Mesodermal cell (in vitro differentiated cells): Measurements from ENCODE around the gene NHS.
"Not testable (repeated sequence)": the region's sequence is repeated elsewhere in the genome, so short reads cannot be mapped to it uniquely, and the experiment has no call there.

Experiments used
- H3K27ac ChIP-seq: 2 replicates; pipeline ENCODE4 v1.7.0; 2013; ENCODE audit warnings: mild to moderate bottlenecking, low read depth, low read length, moderate library complexity; ENCODE audit not compliant: severe bottlenecking
- H3K36me3 ChIP-seq: 2 replicates; pipeline ENCODE4 v1.7.1; 2013; ENCODE audit warnings: mild to moderate bottlenecking, low read length, moderate library complexity; ENCODE audit not compliant: control insufficient read depth, insufficient read depth
- H3K4me1 ChIP-seq: one replicate; pipeline ENCODE4 v1.7.1; 2013; ENCODE audit warnings: mild to moderate bottlenecking, low read length; ENCODE audit not compliant: insufficient read depth, control insufficient read depth, poor library complexity, severe bottlenecking
- H3K4me3 ChIP-seq: 2 replicates; pipeline ENCODE4 v1.7.0; 2013; ENCODE audit warnings: low read length, control low read depth, mild to moderate bottlenecking; ENCODE audit not compliant: insufficient read depth, poor library complexity, severe bottlenecking; ENCODE audit errors: extremely low read depth
- H3K9me3 ChIP-seq: 2 replicates; pipeline ENCODE4 v1.7.1; 2013; ENCODE audit warnings: mild to moderate bottlenecking, low read length, moderate library complexity; ENCODE audit not compliant: control insufficient read depth
- WGBS, 2 experiments: methylation state at CpG; one replicate each; pipeline ENCODE4 v1.1.5; 2013; ENCODE audit warnings: missing lambda C conversion rate in 2 of 2; ENCODE audit not compliant: insufficient coverage in 2 of 2; 5-methylcytosine and 5-hydroxymethylcytosine counted together

The NHS gene

DNA sequence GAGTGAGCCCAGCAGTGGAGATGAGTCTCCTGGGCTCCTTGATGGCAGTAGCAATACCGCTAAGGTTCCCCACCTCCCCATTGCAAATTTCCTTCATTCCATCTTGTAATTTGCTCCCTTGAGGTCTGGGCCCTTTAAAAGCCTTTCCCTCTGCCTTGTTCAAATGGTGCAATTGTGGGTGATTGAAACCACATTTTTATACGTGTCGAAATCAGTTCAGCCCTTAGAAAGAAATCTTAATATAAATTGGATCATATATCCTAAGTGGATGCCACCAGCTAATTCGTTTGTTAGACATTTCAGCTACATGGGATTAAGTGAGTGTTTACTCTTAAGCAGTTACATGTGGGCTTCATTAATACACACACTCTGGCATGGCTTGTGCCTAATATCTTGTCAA lies 68.6 kb downstream of the NHS start:
- no peaks in the 10 kb centered on the region for H3K4me1 ChIP-seq
- H3K9me3 ChIP-seq: no peaks in the 10 kb centered on the region
- no CpG with 5 or more reads among the region's 4 CpGs for WGBS, 2 experiments
- no peak overlapping the region for H3K27ac ChIP-seq
- H3K4me3 ChIP-seq: no peak overlapping the region
- no peaks in the 10 kb centered on the region for H3K36me3 ChIP-seq

DNA sequence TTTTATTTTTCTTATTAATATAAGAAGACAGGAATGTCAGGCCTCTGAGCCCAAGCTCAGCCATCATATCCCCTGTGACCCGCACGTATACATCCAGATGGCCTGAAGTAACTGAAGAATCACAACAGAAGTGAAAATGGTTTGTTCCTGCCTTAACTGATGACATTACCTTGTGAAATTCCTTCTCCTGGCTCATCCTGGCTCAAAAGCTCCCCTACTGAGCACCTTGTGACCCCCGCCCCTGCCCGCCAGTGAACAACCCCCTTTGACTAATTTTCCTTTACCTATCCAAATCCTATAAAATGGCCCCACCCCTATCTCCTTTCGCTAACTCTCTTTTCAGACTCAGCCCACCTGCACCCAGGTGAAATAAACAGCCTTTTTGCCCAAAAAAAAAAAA lies 71.3 kb downstream of the NHS start:
- not testable (repeated sequence) for H3K4me3 ChIP-seq, H3K9me3 ChIP-seq, H3K27ac ChIP-seq, H3K36me3 ChIP-seq, H3K4me1 ChIP-seq
- WGBS, 2 experiments: 80% methylated on average over 1 of the region's 5 CpGs; no CpG with 5 or more reads in 1 of the 2 experiments

DNA sequence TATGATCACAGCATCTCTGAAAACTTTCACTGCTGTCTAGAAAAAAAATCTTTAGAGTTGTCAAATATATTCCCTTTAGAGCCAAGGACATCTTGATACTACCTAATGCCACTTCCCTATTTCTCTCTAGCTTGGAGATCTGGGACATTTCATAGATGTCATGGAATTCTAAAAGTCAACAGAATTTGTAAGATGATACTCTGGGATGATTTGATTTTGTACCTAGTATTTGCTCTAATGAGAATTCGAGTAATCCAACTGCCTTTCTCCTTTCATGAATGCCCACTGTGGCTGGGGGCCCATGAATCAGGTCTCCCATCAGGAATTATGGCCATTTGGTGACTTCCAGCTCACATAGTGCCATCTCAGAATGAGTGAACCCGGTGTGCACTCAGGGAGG lies 73.2 kb downstream of the NHS start:
- Histone ChIP-seq H3K27ac (no peak overlapping the region), H3K9me3 (no peaks in the 10 kb centered on the region), H3K36me3 (no peaks in the 10 kb centered on the region), H3K4me1 (no peaks in the 10 kb centered on the region), H3K4me3 (no peak overlapping the region)
- WGBS, 2 experiments: no CpG with 5 or more reads among the region's 2 CpGs

DNA sequence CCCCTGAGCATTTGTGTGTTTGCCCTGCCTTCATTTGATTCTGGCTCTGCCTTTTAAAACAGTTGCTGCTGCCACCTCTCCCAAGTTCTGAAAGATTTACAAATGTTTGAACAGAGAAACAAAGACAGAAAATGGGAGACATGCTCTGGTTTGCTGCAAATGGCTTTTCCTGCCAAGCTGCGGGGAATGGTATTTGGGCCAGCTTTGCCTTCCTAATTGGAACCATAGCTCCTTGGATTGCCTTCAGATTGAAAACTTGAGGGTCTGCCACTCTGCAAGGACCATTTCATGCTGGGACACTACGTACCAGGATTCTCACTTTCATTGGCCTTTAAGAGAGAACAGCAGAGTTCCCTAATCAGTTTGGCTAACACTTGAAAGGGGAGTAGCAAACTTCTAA lies 74.9 kb downstream of the NHS start:
- Histone ChIP-seq H3K27ac (no peak overlapping the region), H3K4me1 (no peaks in the 10 kb centered on the region), H3K36me3 (no peaks in the 10 kb centered on the region), H3K4me3 (no peak overlapping the region), H3K9me3 (no peaks in the 10 kb centered on the region)
- 83 to 100% methylated on average over 1 of the region's 2 CpGs for WGBS, 2 experiments

DNA sequence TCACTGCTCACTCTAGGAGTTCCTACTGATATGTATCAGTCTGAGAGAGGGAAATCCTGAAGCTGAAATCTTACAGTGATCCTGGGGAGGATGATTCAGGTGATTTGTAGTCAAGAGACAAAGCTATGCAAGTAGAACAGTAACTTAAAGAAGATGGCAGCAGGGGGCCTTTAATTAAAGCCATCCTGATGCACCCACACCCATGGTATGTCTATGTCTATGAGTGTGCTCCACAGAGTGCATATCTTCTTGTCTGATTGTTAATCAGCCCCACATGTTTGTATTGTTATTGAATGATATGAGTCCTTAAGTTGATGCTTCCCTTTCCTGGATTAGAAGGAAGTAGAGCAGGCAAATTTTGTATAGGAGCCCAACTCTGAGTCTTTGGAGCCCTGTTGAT lies 78.8 kb downstream of the NHS start:
- Histone ChIP-seq H3K27ac (no peak overlapping the region), H3K9me3 (no peaks in the 10 kb centered on the region), H3K4me1 (no peaks in the 10 kb centered on the region), H3K36me3 (no peaks in the 10 kb centered on the region), H3K4me3 (no peak overlapping the region)

DNA sequence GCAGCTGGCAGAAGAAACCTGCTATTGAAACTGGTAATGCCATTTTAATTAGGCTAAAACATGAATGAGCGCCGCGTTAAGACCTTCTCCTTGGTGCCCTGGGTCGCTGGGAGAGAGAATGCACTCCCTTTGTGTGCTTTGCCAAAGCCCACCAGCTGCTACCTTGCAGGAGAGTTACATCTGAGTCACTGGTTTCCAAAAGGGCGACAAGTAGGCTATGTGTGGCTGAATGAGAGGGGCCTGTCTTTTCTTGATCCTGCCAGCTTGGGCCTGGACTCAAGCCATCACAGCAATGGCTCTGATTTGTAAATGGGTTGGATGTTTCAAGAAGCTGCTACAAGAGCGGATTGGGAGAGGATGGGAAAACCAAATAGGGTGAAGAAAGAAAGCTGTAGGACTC lies 81.5 kb downstream of the NHS start:
- H3K27ac ChIP-seq: no peak overlapping the region
- 48 to 50% methylated on average over 1 to 5 of the region's 6 CpGs for WGBS, 2 experiments
- no peak overlapping the region for H3K4me3 ChIP-seq
- H3K9me3 ChIP-seq: no peaks in the 10 kb centered on the region
- no peaks in the 10 kb centered on the region for H3K36me3 ChIP-seq
- peaks cover 4% of the 10 kb centered on the region for H3K4me1 ChIP-seq

DNA sequence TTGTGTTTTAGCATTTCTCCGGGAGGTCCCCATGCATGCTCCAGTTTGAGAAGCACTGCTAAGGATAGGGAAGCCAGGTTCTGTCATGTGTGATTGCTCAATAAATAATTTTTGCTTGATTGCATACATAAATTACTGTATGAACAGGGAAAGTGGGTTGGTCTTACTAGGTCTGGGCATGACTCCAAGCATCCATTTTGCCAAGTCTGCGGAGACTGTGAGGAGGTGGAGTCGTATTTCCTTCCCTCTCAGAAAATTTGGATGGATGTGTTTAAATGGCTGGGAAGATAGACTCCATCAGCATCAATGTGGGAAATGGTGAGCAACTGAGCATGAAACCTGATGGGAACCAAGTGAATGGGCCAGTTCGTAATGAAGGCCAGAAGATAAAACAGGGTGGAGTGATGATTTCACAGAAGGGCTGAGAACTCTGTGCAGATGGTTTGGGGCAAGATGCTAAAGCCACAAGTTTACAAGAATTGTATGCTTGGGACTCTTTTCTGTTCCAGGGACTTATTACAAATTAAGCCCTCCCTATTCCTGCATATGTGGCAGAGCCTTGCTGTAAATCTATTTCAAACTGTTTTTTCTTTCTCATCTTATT lies 84.1 kb downstream of the NHS start:
- H3K27ac ChIP-seq: no peak overlapping the region
- no peaks in the 10 kb centered on the region for H3K9me3 ChIP-seq
- no peaks in the 10 kb centered on the region for H3K36me3 ChIP-seq
- H3K4me1 ChIP-seq: peaks cover 4% of the 10 kb centered on the region
- 100% methylated on average over 1 to 3 of the region's 4 CpGs for WGBS, 2 experiments
- no peak overlapping the region for H3K4me3 ChIP-seq

DNA sequence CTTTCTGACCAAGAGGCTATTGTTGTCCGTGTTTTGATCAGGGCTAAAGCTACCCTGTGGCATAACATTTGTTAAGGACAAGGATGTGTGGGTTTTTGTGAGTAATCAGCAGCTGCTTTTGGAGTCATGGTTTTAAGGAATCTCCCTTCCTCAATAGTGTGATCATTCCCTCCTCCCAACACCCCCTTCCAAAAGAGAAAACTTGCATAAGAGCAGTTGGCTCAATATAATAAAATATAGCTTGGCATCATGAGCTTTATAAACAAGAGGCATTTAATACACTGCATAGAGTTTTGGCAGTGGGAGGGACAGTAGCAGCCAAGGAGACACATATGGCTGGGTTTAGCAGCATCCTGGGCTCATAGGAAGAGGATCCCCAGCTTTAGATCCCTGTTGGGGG lies 84.7 kb downstream of the NHS start:
- no peak overlapping the region for H3K4me3 ChIP-seq
- no peaks in the 10 kb centered on the region for H3K9me3 ChIP-seq
- WGBS, 2 experiments: no CpG with 5 or more reads among the region's 1 CpG
- H3K4me1 ChIP-seq: peaks cover 4% of the 10 kb centered on the region
- no peaks in the 10 kb centered on the region for H3K36me3 ChIP-seq
- H3K27ac ChIP-seq: no peak overlapping the region

DNA sequence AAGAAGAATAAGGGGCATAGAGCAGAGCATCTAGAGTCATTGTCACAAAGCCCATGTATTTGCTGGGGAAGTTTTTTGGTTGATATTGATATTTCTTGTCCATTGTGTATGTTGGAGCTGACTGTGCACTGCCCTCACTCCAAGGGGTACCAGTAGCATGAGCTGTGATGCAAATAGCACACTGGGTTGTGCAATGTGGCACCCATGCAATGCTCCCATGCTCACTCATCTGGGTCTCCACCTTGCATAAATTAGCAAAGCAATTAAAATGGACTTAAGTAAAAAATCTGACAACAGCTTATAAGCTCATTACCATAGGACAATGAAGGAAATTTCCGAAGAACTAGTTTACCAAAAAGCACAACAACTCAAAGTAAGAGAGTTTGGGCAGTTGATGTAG lies 87.9 kb downstream of the NHS start:
- Histone ChIP-seq H3K9me3 (no peaks in the 10 kb centered on the region), H3K4me1 (peaks cover 4% of the 10 kb centered on the region), H3K4me3 (no peak overlapping the region), H3K36me3 (no peaks in the 10 kb centered on the region), H3K27ac (no peak overlapping the region)
- WGBS, 2 experiments: no CpG with 5 or more reads among the region's 1 CpG

DNA sequence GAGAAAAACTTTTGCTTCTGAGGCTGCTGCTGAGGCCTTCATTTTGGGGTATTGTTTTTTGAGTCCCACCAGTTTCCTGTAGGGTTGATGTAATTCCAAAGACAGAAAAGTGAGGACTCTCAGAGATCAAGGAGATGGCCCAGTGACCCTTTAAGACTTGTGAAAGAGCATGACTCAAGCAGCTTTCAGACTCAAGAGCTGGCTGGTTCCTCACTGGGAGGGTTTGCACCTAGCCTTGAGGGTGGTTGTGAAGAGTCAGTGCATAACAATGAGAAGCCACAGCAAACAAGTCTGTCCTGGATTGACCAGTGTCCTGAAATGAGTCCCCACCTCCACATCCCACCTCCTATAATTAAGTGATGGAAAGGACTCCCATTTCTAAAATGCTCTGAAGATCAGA lies 89.2 kb downstream of the NHS start:
- H3K36me3 ChIP-seq: no peaks in the 10 kb centered on the region
- H3K4me1 ChIP-seq: peaks cover 4% of the 10 kb centered on the region
- H3K4me3 ChIP-seq: no peak overlapping the region
- H3K27ac ChIP-seq: no peak overlapping the region
- no peaks in the 10 kb centered on the region for H3K9me3 ChIP-seq

DNA sequence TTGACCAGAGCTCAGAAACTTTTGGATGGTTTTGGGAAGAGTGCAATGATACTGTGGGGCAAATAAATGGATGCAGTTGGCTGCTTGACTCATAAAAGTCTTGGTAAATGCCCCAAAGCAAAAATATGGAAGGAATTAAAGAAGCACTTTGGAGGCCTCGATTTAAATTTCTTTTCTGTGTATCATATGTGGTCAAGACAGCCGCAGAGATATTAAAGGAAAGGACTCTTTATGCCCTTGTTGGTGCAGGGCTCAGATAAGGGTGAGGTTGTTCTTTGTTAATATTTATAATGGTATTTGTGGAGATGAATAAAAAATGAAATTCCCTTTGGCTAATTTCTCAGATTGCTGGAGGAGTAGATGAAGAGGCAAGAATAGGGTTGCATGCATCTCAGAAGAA lies 90.2 kb downstream of the NHS start:
- Histone ChIP-seq H3K27ac (no peak overlapping the region), H3K36me3 (no peaks in the 10 kb centered on the region), H3K9me3 (no peaks in the 10 kb centered on the region), H3K4me3 (no peak overlapping the region), H3K4me1 (no peaks in the 10 kb centered on the region)
- WGBS, 2 experiments: 100% methylated on average over 1 to 2 of the region's 2 CpGs

DNA sequence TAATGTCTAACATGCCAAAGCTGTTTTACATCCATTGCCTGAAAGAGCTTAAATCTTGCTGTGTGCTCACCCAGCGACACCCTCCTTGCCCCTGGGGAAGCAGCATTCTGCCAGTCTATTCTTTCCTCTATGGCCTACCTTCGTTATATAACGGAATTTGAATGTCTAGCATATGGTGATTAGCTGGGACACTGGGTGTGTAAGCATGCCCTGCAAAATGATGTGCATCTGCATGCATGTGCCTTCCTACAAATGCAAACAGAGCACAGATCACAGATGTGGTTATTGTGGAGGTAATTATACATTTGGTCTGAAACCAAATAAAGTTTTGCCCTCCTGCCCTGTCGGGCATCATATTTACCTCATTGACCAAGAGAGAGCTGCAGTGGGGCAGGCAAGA lies 90.8 kb downstream of the NHS start:
- Histone ChIP-seq H3K9me3 (no peaks in the 10 kb centered on the region), H3K4me3 (no peak overlapping the region), H3K36me3 (no peaks in the 10 kb centered on the region), H3K4me1 (no peaks in the 10 kb centered on the region), H3K27ac (no peak overlapping the region)
- WGBS, 2 experiments: 92 to 100% methylated on average over 1 to 2 of the region's 4 CpGs
